Measurements from ENCODE around the gene CSF3R. TPM values are rescaled to one million over a fixed set of nuclear protein-coding genes. Genes with fewer than 3 reads are reported as not detected.
"Not testable (repeated sequence)": the region's sequence is repeated elsewhere in the genome, so short reads cannot be mapped to it uniquely, and the experiment has no call there.

Gene CSF3R
- total RNA-seq, 1 donor: not detected

GRCh38 chr1:36511804-36512798, 29.4 kb upstream of the CSF3R start:
- Histone ChIP-seq H2AFZ (ENCODE audit: low read length) (no peak overlapping the region), H3K4me2 (ENCODE audit: insufficient read depth, low read length) (no peak overlapping the region), H4K20me1 (ENCODE audit: insufficient read depth, low read length) (no peaks in the 10 kb centered on the region), H3K27ac (ENCODE audit: low read depth, low read length) (no peak overlapping the region), H3K4me3 (ENCODE audit: insufficient read depth, low read length) (no peak overlapping the region), H3K4me1 (ENCODE audit: insufficient read depth, low read length) (peaks cover 3% of the 10 kb centered on the region), H3K79me2 (ENCODE audit: insufficient read depth, low read length) (no peaks in the 10 kb centered on the region), H3K36me3 (ENCODE audit: insufficient read depth, low read length) (no peaks in the 10 kb centered on the region), H3K27me3 (ENCODE audit: insufficient read depth, low read length) (no peaks in the 10 kb centered on the region), H3K9me3 (ENCODE audit: low read depth, low read length) (no peaks in the 10 kb centered on the region)
- no peak for DNase-seq (ENCODE audit: insufficient read length, low spot score, missing footprints)
- no peak for TF ChIP-seq CTCF (IDR thresholded peaks at IDR 0.05; ENCODE audit: extremely low read depth, low read depth, low read length)

GRCh38 chr1:36511220-36511619, 28.5 kb upstream of the CSF3R start:
- H3K27me3 ChIP-seq (ENCODE audit: insufficient read depth, low read length); H3K4me3 ChIP-seq (ENCODE audit: insufficient read depth, low read length); H3K4me1 ChIP-seq (ENCODE audit: insufficient read depth, low read length); H3K79me2 ChIP-seq (ENCODE audit: insufficient read depth, low read length); DNase-seq (ENCODE audit: insufficient read length, low spot score, missing footprints); H4K20me1 ChIP-seq (ENCODE audit: insufficient read depth, low read length); H3K36me3 ChIP-seq (ENCODE audit: insufficient read depth, low read length); H3K27ac ChIP-seq (ENCODE audit: low read depth, low read length); H2AFZ ChIP-seq (ENCODE audit: low read length); H3K9me3 ChIP-seq (ENCODE audit: low read depth, low read length); H3K4me2 ChIP-seq (ENCODE audit: insufficient read depth, low read length): not testable (repeated sequence)

GRCh38 chr1:36510418-36510817, 27.7 kb upstream of the CSF3R start:
- no peaks in the 10 kb centered on the region for H3K27me3 ChIP-seq (ENCODE audit: insufficient read depth, low read length)
- DNase-seq (ENCODE audit: insufficient read length, low spot score, missing footprints): no peak
- H4K20me1 ChIP-seq (ENCODE audit: insufficient read depth, low read length): no peaks in the 10 kb centered on the region
- H3K4me3 ChIP-seq (ENCODE audit: insufficient read depth, low read length): no peak overlapping the region
- no peaks in the 10 kb centered on the region for H3K79me2 ChIP-seq (ENCODE audit: insufficient read depth, low read length)
- no peaks in the 10 kb centered on the region for H3K36me3 ChIP-seq (ENCODE audit: insufficient read depth, low read length)
- no peak overlapping the region for H2AFZ ChIP-seq (ENCODE audit: low read length)
- no peaks in the 10 kb centered on the region for H3K9me3 ChIP-seq (ENCODE audit: low read depth, low read length)
- TF ChIP-seq CTCF (IDR thresholded peaks at IDR 0.05; ENCODE audit: extremely low read depth, low read depth, low read length): no peak
- no peak overlapping the region for H3K27ac ChIP-seq (ENCODE audit: low read depth, low read length)
- H3K4me1 ChIP-seq (ENCODE audit: insufficient read depth, low read length): no peaks in the 10 kb centered on the region
- no peak overlapping the region for H3K4me2 ChIP-seq (ENCODE audit: insufficient read depth, low read length)

GRCh38 chr1:36508257-36508656, 25.5 kb upstream of the CSF3R start:
- Histone ChIP-seq H3K4me2 (ENCODE audit: insufficient read depth, low read length) (no peak overlapping the region), H3K4me3 (ENCODE audit: insufficient read depth, low read length) (no peak overlapping the region), H3K27ac (ENCODE audit: low read depth, low read length) (no peak overlapping the region), H3K79me2 (ENCODE audit: insufficient read depth, low read length) (no peaks in the 10 kb centered on the region), H4K20me1 (ENCODE audit: insufficient read depth, low read length) (no peaks in the 10 kb centered on the region), H3K4me1 (ENCODE audit: insufficient read depth, low read length) (no peaks in the 10 kb centered on the region), H3K9me3 (ENCODE audit: low read depth, low read length) (no peaks in the 10 kb centered on the region), H3K27me3 (ENCODE audit: insufficient read depth, low read length) (peaks cover 3% of the 10 kb centered on the region), H2AFZ (ENCODE audit: low read length) (no peak overlapping the region), H3K36me3 (ENCODE audit: insufficient read depth, low read length) (no peaks in the 10 kb centered on the region)
- DNase-seq (ENCODE audit: insufficient read length, low spot score, missing footprints): no peak
- TF ChIP-seq CTCF (IDR thresholded peaks at IDR 0.05; ENCODE audit: extremely low read depth, low read depth, low read length): no peak

Data from osteoblast (primary cell).